Renal cortical epithelial cell (primary cell): ENCODE data around the gene PRLH. TPM values are rescaled to one million over a fixed set of nuclear protein-coding genes. Genes with fewer than 3 reads are reported as not detected.
"Not testable (repeated sequence)": the region's sequence is repeated elsewhere in the genome, so short reads cannot be mapped to it uniquely, and the experiment has no call there.

Source experiments
- DNase-seq: peaks from one replicate; pipeline ENCODE4 v3.0.0-alpha.2; 2011; ENCODE audit warnings: low read depth
- total RNA-seq: library from RNA; depleted of rRNA; stranded (reverse); fragments of >200 nt; gene quantifications from 2 replicates; pipeline ENCODE4 v1.2.3, GENCODE V29; 2014

The PRLH gene
- total RNA-seq, 1 donor from 2014 or later = not detected

GRCh38 chr2:237581751-237582746, 15.7 kb downstream of the PRLH start:
- peak; percentile 51 for DNase-seq

DNA sequence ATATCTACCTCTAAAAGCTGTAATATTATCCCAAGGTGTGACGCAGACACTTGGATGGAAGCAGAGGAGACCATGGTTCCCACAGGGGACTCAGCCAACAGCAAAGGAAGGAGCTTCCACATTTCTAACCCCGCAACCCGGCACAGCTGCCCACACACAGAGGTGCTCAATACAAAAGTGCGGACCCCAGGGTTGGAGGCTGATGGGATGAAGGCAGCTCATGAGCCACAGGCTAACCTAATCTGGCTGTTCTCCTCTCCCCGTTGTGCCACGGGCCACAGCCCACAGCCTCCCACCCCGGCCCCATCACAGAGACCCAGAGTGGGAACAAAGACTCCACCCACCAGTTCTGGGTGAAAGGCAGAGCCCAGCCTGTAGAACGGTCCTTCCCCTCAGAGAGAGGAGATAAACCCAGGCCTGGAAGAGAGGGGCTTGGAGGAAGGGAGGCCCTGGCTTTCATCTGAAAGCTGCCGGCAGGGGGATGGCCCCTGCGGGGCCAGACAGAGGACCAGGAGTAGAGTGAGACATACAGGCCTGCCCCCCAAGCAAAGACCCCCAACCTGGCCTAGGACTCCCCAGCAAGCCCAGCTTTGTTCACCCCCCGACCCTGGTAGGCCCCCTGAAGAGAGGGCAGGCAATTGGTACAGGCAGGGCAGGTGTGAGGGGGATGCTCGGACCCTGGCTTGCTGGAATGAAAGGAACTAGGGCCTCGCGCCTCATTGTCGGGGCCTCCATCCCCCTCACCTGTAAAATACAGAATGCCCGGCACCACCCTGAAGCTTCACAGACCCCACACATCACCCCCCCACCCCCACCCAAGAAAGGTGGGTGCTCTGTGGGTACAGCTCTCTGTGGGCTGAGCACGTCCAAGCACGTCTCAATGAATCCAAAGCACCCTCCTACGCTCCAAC, 17.3 kb downstream of the PRLH start:
- DNase-seq = no peak

GRCh38 chr2:237585590-237586221, 19.3 kb downstream of the PRLH start:
- no peak for DNase-seq

GRCh38 chr2:237588044-237588696, 21.8 kb downstream of the PRLH start:
- no peak for DNase-seq

DNA sequence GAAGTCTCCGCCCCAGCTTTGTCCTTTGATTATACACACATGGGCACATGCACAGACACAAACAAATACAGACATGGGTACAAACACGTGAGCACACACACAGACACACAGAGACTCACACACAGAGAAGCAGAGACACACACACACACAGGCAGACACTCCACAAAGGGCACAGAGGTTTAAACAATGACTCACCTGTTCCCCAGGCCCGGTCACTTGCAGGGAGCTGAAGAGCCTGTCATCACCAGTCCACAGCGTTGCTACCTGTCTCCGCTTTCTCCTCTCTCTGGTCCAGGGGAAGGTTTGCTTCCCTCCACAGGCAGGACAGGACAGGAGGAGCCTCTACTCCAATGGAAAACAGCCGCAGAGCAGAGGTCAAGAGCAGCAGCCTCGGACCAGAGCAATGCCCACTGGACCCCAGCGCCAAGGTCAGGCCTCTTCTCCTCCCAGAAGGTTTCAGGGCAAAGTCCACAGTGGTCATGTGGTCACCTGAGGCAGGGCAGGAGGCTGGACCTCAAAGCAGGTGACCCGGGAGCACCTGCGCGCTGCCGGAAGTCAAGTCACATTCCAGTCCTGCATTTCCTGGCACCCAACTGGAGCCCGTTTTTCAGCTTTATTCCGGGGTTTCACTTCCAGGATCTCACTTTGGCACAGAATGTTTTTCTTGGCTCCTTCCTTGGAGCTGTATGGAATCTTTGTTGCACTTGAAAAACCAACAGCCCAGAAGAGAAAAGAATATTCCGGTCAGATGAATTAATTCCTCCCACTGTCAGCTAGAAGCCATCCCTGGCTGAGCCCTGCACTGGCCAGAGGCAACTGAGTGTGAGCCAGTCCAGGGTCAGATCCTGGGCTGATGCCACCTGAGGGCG, 24.1 kb downstream of the PRLH start, which contains the start of gene RAB17:
Gene RAB17, minus strand, starts transcription at position 463 of the 869 bp plus-strand sequence. CDS start 4,580 bp downstream, outside the sequence.
- peak; percentile 75 for DNase-seq

GRCh38 chr2:237591141-237591881, 24.9 kb downstream of the PRLH start:
- DNase-seq = no peak

DNA sequence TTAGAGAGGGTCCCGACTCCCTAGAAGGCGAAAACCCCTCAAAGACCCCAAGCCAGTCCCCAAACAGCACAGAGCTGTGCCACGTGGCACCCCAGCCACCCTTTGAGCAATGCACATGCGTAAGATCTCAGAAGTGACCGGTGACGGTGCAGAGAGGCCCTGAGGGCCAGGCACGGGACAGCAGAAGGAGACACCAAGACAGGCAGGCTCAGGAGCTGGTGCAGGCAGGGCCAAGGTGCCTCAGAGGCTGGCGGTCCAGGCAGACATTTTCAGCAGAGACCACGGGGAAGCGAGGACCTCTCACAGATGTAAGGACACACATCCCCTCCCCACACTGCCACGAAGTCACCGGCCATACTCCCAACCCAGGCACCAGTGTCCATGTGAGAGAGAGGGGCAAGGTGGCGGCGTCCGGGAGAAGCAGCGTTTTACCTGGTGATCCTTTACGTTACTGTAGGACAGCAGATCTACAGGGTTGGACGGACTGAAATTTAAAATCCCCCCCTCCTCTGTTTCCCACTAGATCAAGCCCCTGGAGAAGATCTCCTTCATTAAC, 26.1 kb downstream of the PRLH start:
- DNase-seq = no peak

DNA sequence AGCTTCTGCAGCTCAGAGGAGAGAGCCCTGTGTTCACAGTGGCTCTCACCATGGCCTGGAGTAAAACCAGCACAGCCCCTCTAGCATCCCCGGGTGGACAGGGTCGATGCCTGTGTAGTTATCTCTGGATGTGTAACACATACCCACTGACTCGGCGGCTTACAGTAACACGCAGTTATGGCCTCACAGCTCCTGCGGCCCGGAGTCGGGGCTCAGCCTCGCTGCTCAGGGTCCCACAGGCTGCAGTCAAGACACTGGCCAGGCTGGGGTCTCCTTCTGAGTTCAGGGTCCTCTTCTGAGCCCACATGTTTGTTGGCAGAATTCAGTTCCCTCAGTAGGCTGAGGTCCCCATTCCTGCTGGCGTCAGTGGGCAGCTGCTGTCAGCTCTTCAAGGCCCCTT, 26.7 kb downstream of the PRLH start:
- DNase-seq = no peak

- DNase-seq = no peak
Measured at GRCh38 chr2:237593596-237594320, 27.4 kb downstream of the PRLH start.

GRCh38 chr2:237594514-237594871, 28.1 kb downstream of the PRLH start:
- no peak for DNase-seq

GRCh38 chr2:237595829-237596519, 29.6 kb downstream of the PRLH start:
- DNase-seq = not testable (repeated sequence)

DNA sequence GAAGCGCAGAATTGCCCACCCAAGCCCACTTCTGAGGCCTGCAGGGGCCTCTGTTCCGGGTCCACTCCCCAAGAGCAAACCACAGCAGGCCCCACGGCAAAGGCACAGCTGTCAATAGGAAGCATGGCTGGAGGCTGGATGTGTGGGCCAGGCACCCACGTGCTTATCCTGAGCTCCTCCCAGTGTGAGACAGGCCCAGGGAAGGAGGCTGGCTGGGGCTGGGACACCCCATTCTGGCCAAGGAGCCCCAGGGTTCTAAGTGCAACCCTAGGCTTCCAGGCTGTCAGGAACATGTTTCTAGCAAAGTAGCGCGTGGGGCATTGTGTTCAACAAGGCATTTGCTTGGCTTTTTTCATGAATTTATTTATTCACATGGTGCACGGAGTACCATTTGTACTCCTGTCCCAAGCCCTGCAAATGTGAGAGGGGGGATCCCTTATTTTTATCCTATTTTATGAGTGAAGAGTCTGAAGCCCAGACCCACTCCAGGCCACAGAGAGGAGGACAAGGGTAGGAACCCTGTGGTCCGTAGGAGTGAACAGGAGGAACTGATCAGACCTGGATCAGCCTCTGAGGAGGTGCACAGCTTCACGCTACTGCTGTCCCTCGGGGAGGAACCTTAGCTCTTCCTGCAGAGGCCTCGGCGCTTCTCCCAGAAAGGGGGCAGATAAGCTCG, 30.3 kb downstream of the PRLH start:
- DNase-seq = no peak

DNA sequence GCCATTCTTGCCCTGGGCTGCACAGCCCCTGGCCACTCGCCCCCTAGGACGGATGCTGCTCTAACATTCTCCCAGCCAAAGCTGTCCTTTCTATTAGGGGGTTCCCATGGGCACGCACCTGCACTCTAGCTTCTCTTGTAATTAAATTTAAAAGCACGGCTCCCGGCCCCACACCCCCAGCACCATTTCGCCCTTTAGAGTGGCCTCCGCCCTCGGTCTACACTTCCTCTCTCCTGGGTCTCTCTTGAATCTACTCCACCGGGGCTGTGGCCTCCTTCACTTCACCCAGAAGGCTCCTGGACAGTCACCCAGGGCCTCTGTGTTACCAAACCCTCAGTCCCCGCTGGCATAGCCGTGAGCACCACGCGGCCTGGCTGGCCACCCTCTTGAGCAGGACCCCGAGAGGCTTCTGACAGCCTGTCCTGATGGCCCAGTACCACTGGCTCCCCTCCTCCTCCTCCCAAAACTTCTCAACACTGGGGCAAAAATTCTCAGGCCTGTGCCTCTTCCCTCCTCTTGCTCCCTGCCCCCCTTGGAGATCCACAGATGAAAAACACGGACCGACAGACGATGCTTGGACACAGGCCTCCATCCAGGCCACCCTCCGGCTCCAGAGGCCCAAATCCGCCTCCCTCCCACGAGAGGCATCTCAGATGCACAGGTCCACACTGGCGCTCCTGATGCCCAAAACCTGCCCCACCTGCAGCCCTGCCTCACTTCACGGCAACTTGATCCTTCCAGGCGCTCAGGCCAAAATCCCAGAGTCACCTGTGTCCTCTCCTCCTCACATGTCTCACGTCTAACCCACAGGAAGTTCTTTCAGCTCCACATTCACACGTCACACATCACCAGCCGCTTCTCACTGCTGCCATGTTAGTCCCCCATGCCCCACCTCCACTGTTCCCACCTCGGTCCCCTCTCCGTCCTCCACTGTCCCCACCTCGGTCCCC, 31.1 kb downstream of the PRLH start:
- no peak for DNase-seq

DNA sequence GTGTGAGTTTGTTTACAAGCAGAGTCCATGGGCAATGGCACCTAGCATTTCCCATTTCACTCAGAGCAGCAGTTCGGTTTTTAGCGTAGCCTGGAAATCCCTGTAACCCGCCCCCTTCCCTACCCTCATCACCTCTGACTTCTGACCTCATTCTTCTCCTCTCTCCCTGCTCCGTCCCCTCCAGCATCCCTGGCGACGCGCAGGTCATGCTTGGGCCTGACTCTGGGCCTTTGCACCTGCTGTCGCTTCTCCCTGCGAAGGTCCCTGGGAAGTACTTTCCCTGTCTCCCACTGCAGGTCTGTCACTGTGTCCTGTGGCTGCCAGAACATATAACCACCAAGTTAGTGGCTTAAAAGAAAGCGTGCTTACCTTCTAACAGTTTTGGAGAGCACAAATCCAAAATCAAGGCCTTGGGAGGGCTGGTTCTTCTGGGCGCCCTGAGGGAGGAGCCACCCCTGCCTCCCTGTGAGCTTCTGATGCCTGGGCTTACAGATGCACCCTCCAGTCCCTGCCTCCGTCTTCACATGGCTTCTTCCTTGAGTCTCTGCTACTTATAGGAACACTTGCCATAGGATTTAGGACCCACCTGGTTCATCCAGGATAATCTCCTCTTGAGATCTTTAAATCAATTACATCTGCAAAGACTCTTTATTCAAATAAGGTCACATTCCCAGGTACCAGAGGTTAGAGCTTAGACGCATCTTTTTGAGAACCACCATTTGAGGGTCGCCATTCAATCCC, 32.3 kb downstream of the PRLH start:
- no peak for DNase-seq

DNA sequence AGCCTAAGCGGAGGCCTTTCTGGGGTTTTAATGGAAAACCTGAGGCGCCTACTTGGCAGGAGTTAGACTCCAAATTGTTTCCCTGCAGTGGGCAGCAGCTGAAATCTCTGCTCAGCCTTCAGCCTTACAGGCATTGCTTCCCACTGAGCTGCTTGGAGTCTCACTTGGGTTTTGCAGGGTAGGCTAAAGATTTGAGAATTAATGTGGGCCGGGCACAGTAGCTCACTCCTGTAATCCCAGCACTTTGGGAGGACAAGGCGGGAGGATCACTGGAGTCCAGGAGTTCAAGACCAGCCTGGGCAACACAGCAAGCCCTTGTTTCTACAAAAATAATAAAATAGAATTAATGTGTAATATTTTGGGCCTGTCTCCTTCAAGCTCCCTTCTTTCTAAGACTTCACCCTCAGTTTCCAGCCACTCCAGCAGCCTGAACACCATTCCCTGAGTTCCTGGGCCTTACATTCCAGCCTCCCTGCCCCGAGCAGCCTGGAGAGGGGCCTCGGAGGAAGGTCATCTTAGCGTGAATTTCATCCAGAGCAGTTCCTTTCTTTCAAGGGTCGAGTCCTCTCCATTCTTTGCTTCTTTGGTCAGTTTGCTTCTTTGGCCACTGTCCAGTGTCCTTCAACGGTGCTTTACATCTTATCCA, 33.2 kb downstream of the PRLH start:
- no peak for DNase-seq
